PC-3 (cell line): ENCODE data around the gene AGAP6.
"Not testable (repeated sequence)": the region's sequence is repeated elsewhere in the genome, so short reads cannot be mapped to it uniquely, and the experiment has no call there.

Experiments used
- CTCF ChIP-seq: fragments of 300-600 bp; sonication (generic); conservative IDR thresholded peaks from 2 replicates; pipeline ENCODE4 v1.5.1; 2017; ENCODE audit warnings: antibody characterized with exemption, low read depth, mild to moderate bottlenecking, low read length
- EZH2 ChIP-seq: fragments of 300-600 bp; sonication (generic); IDR thresholded peaks from one replicate; pipeline ENCODE4 v1.6.1; 2017; ENCODE audit warnings: antibody characterized with exemption, mild to moderate bottlenecking, low read length; ENCODE audit not compliant: unreplicated experiment

- TF ChIP-seq CTCF, EZH2: not testable (repeated sequence)
Measured at GRCh38 chr10:49948737-49949136, 39.5 kb upstream of the AGAP6 start.
